ENCODE results near the gene IKZF1.

DNA sequence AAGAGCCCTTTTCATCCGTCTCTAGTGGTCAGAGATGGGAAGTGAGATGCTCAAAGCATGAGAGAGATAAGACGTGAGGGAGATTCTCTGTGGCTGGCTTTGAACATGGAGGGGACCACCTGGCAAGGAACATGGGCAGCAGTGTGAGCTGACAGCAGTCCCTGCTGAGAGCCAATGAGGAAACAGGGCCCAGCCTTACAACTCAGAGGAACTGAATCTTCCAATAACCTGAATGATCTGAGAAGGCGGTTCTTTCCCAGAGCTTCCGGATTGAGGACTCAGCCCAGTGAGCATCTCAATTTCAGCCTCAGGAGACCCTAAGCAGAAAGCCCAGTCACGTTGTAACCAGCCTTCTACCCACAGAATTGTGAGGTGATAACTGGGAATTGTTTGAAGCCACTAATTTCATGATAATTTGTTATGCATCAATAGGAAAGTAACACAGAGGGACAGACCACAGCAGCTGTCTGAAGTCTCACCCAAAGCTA lies 33.9 kb upstream of the IKZF1 start:
- TF ChIP-seq TCF7L2 (IDR thresholded peaks at IDR 0.05; ENCODE audit: borderline replicate concordance, extremely low read depth, insufficient read depth, insufficient read length), result no peak
- no peak for TF ChIP-seq REST (IDR thresholded peaks at IDR 0.05; ENCODE audit: low read depth)
- no peak for TF ChIP-seq SIN3A (IDR thresholded peaks at IDR 0.05; ENCODE audit: low read depth)
- no peak for TF ChIP-seq ZNF274 (IDR thresholded peaks at IDR 0.05; ENCODE audit: low read depth, low read length)
- TF ChIP-seq, protein P1, sequence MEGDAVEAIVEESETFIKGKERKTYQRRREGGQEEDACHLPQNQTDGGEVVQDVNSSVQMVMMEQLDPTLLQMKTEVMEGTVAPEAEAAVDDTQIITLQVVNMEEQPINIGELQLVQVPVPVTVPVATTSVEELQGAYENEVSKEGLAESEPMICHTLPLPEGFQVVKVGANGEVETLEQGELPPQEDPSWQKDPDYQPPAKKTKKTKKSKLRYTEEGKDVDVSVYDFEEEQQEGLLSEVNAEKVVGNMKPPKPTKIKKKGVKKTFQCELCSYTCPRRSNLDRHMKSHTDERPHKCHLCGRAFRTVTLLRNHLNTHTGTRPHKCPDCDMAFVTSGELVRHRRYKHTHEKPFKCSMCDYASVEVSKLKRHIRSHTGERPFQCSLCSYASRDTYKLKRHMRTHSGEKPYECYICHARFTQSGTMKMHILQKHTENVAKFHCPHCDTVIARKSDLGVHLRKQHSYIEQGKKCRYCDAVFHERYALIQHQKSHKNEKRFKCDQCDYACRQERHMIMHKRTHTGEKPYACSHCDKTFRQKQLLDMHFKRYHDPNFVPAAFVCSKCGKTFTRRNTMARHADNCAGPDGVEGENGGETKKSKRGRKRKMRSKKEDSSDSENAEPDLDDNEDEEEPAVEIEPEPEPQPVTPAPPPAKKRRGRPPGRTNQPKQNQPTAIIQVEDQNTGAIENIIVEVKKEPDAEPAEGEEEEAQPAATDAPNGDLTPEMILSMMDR (IDR thresholded peaks at IDR 0.05 in 2 of 3, conservative IDR thresholded peaks at IDR 0.05 in 1 of 3; ENCODE audit: borderline replicate concordance in 1 of 3, insufficient read depth in 1 of 3, low read depth in 2 of 3, low read length in 2 of 3), result no peak
- no peak for TF ChIP-seq POLR2A (IDR thresholded peaks at IDR 0.05; ENCODE audit: borderline replicate concordance, extremely low read depth, insufficient read depth, insufficient read length)
- TF ChIP-seq ELF1 (IDR thresholded peaks at IDR 0.05; ENCODE audit: borderline replicate concordance, low read depth), result no peak
